CD4-positive, alpha-beta T cell (primary cell): ENCODE measurements around the gene SH3BP2. TPM values are rescaled to one million over a fixed set of nuclear protein-coding genes. Genes with fewer than 3 reads are reported as not detected.

ENCODE experiments used
- ATAC-seq: fragments of 200-7000 bp; cut with Tn5 transposase; one replicate; pipeline ENCODE4 v1.10.0; 2022; ENCODE audit warnings: mild to moderate bottlenecking; ENCODE audit not compliant: poor library complexity
- CTCF ChIA-PET: fragments of 350-600 bp; sonication (Branson Sonifier 250); formaldehyde crosslinking; loops from one replicate; lab custom pipeline; 2021; ENCODE audit warnings: antibody characterized with exemption, inconsistent platforms; lab: Charles Lee
- POLR2A ChIA-PET: fragments of 350-600 bp; sonication (Branson Sonifier 250); formaldehyde crosslinking; loops from one replicate; lab custom pipeline; 2021; ENCODE audit warnings: antibody characterized with exemption, inconsistent platforms; lab: Charles Lee
- DNase-seq, 14 experiments: peaks; one replicate each; pipeline ENCODE4 v3.0.0-alpha.2; 2013 to 2020; ENCODE audit warnings: mixed read lengths in 2 of 14
- H3K27ac ChIP-seq, 2 donors: one replicate each; pipeline versions ENCODE4 v1.5.1 to v1.7.0; 2013; ENCODE audit warnings: low read length in 2 of 2, low read depth in 1 of 2, mild to moderate bottlenecking in 1 of 2
- H3K27me3 ChIP-seq, 2 experiments: 1 replicate in 1 of 2; 2 replicates in 1 of 2; pipeline versions ENCODE4 v1.6.1 to v1.7.0; 2013; ENCODE audit warnings: low read length in 2 of 2, control low read depth in 1 of 2, mild to moderate bottlenecking in 1 of 2, moderate library complexity in 1 of 2; ENCODE audit not compliant: insufficient read depth in 2 of 2, control insufficient read depth in 1 of 2
- H3K36me3 ChIP-seq: one replicate; pipeline ENCODE4 v1.6.1; 2013; ENCODE audit warnings: low read length, control low read depth; ENCODE audit not compliant: insufficient read depth
- H3K4me1 ChIP-seq: one replicate; pipeline ENCODE4 v1.6.1; 2013; ENCODE audit warnings: low read length, control low read depth; ENCODE audit not compliant: insufficient read depth
- H3K4me3 ChIP-seq: one replicate; pipeline ENCODE4 v1.5.1; 2013; ENCODE audit warnings: mild to moderate bottlenecking, low read length, moderate library complexity
- H3K9me3 ChIP-seq, 2 experiments: 1 replicate in 1 of 2; 2 replicates in 1 of 2; pipeline versions ENCODE4 v1.6.1 to v1.7.0; 2013; ENCODE audit warnings: low read length in 2 of 2, mild to moderate bottlenecking in 2 of 2, control low read depth in 1 of 2, moderate library complexity in 1 of 2; ENCODE audit not compliant: control insufficient read depth in 1 of 2, insufficient read depth in 1 of 2
- H3K27ac Mint-ChIP-seq: one replicate; pipeline ENCODE4 v1.8.0; 2020; ENCODE audit warnings: mixed read lengths
- H3K27me3 Mint-ChIP-seq: one replicate; pipeline ENCODE4 v1.8.0; 2021; ENCODE audit warnings: mixed read lengths
- H3K36me3 Mint-ChIP-seq: one replicate; pipeline ENCODE4 v1.8.0; 2021; ENCODE audit warnings: low read depth, mixed read lengths
- H3K4me1 Mint-ChIP-seq: one replicate; pipeline ENCODE4 v1.8.0; 2021; ENCODE audit warnings: low read depth, mixed read lengths
- H3K4me3 Mint-ChIP-seq: one replicate; pipeline ENCODE4 v1.8.0; 2020; ENCODE audit warnings: mild to moderate bottlenecking, mixed read lengths
- H3K9me3 Mint-ChIP-seq: one replicate; pipeline ENCODE4 v1.8.0; 2020; ENCODE audit warnings: mixed read lengths
- intact Hi-C, 2 experiments: fragments of 100-400 bp; cut with DNase I in 1 of 2; cut with micrococcal nuclease in 1 of 2; formaldehyde crosslinking; loops; one replicate each; pipeline versions ENCODE4 v1.15.1 to v1.9.0; 2023 to 2025; cut with DNase I, micrococcal nuclease
- total RNA-seq, 174 experiments: library from RNA in 2 of 174; stranded (reverse) in 2 of 174; gene quantifications; one replicate each; pipeline ENCODE4 v1.2.3 and lab custom pipeline; 2021 to 2026
- TF ChIP-seq, protein P1 (sequence below): fragments of 200-600 bp; IDR thresholded peaks from one replicate; pipeline ENCODE4 v1.8.0; 2022; ENCODE audit warnings: antibody characterized with exemption, mild to moderate bottlenecking

SH3BP2 gene
- total RNA-seq, 2 experiments from 2014 or later = 30.1 to 30.5 TPM

DNA sequence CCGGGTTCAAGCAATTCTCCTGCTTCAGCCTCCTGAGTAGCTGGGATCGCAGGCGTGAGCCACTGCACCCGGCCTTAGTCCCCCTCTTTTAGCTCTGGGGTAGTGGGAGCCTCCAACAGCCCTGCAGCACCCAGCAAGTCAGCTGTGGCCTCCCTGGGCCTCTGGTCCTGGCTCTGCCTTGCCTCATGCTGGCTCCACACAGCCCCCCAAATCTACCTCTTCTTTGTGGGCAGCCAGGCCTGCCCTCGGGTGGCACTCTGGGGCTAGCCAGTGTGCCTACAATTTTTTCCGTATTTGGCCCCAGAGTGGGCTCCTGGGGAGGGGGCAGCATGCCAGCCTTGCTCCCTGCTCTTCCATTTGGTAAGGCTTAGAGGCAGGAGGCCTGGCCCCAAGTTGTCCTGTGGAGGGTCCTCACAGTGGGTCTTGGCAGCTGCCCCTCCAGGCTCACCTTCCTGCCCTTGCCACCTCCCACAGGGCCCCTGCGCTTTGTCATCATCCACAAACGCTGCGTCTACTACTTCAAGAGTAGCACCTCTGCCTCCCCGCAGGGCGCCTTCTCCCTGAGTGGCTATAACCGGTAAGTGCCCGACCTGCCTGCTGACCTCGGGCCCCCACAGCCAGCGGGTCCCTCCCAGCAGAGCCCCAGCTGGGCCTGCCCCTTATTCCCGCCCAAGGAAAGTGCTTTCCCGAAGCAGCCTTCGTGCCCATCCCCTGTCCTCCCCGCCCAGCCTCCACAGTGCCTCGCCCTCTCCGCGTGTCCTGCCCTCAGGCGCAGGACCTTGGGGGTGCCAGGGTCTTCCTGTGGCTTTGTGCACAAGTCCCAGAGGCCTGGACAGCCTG, 29.8 kb downstream of the SH3BP2 start:
- H3K27me3 Mint-ChIP-seq = no peaks in the 10 kb centered on the region
- TF ChIP-seq, protein P1, sequence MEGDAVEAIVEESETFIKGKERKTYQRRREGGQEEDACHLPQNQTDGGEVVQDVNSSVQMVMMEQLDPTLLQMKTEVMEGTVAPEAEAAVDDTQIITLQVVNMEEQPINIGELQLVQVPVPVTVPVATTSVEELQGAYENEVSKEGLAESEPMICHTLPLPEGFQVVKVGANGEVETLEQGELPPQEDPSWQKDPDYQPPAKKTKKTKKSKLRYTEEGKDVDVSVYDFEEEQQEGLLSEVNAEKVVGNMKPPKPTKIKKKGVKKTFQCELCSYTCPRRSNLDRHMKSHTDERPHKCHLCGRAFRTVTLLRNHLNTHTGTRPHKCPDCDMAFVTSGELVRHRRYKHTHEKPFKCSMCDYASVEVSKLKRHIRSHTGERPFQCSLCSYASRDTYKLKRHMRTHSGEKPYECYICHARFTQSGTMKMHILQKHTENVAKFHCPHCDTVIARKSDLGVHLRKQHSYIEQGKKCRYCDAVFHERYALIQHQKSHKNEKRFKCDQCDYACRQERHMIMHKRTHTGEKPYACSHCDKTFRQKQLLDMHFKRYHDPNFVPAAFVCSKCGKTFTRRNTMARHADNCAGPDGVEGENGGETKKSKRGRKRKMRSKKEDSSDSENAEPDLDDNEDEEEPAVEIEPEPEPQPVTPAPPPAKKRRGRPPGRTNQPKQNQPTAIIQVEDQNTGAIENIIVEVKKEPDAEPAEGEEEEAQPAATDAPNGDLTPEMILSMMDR = no peak
- peaks cover 19% of the 10 kb centered on the region for H3K4me1 Mint-ChIP-seq
- peaks cover 49% of the 10 kb centered on the region for H3K36me3 Mint-ChIP-seq
- Histone ChIP-seq H3K27ac (no peak overlapping the region), H3K36me3 (peaks cover 63% of the 10 kb centered on the region), H3K9me3 (no peaks in the 10 kb centered on the region), H3K4me1 (peaks cover 34% of the 10 kb centered on the region), H3K27me3 (no peaks in the 10 kb centered on the region), H3K4me3 (no peak overlapping the region)
- ATAC-seq (no peak), DNase-seq (no peak)
- no peak overlapping the region for H3K4me3 Mint-ChIP-seq
- H3K27ac Mint-ChIP-seq = no peak overlapping the region
- no peaks in the 10 kb centered on the region for H3K9me3 Mint-ChIP-seq
- ChIA-PET CTCF (no interaction called here), POLR2A (interaction anchor here (1.2 kb wide), 1 partner anchor 24 kb away, joined by 3 read pairs; no protein-coding TSS in a partner anchor)
- intact Hi-C loops = no loop called here

DNA sequence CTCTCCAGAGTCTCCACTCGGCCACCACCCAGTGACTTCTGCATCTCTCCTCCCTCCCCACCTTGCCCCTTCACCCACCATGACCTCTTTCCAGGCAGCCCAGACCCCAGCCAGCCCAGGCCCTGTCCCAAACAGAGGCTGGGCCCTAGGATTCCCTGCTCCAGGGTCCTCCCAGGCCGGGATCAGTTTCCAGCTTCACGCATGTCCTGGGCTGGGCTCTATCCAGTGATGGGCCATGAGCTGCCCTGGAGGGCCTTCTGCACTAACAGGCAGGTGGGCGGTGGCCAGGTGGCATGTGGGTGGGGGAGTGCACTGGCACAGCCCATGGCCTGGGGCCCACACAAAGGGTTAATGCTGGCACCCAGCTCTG, 30.4 kb downstream of the SH3BP2 start:
- CTCF ChIA-PET = no interaction called here
- Histone ChIP-seq H3K4me1 (peaks cover 32% of the 10 kb centered on the region), H3K4me3 (no peak overlapping the region), H3K36me3 (peaks cover 69% of the 10 kb centered on the region), H3K27me3 (no peaks in the 10 kb centered on the region), H3K9me3 (no peaks in the 10 kb centered on the region), H3K27ac (no peak overlapping the region)
- Mint-ChIP-seq H3K4me1 (peaks cover 18% of the 10 kb centered on the region), H3K9me3 (no peaks in the 10 kb centered on the region), H3K27ac (no peak overlapping the region), H3K36me3 (peaks cover 55% of the 10 kb centered on the region), H3K27me3 (no peaks in the 10 kb centered on the region), H3K4me3 (no peak overlapping the region)
- intact Hi-C loops = no loop called here
- POLR2A ChIA-PET = interaction anchor here (0.6 kb wide), 1 partner anchor 20 kb away, joined by 3 read pairs; no protein-coding TSS in a partner anchor
- DNase-seq (no peak), ATAC-seq (no peak)
- TF ChIP-seq, protein P1 = no peak

DNA sequence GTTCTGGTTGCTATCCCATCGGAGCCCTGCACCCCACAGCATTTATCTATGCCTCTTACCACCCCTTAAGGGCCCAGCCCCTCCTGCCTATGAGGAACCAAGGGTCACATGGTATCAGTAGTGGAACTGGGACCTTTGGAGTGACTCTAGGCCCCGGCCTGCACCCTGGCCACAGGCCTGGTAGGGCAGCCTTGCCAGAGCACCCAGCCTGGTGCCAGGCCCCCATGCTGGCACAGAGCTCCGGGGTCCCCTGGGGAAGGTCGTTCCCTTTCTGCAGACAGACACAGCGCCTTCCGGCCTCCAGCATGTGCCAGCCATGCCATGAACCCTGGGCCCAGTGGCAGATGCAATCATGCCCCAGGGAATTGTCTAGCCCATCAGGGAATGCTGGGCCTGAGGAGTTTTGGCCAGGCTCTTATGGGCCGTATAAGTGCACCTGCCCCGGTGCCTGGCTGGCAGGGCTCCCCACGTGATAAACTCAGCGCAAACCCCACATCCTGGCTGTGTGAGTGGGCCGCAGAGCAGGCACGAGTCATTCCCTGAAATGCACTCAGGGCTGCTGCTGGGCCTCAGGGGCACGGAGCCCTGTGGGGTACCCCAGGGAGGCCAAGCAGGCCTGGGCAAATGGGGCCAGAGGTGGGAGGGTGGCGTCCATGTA, 30.9 kb downstream of the SH3BP2 start:
- Mint-ChIP-seq H3K4me1 (peaks cover 16% of the 10 kb centered on the region), H3K27ac (no peak overlapping the region), H3K9me3 (no peaks in the 10 kb centered on the region), H3K27me3 (no peaks in the 10 kb centered on the region), H3K4me3 (no peak overlapping the region), H3K36me3 (peaks cover 61% of the 10 kb centered on the region)
- Histone ChIP-seq H3K36me3 (peaks cover 74% of the 10 kb centered on the region), H3K4me1 (peaks cover 27% of the 10 kb centered on the region), H3K27ac (no peak overlapping the region), H3K9me3 (no peaks in the 10 kb centered on the region), H3K4me3 (no peak overlapping the region), H3K27me3 (no peaks in the 10 kb centered on the region)
- DNase-seq (no peak), ATAC-seq (no peak)
- ChIA-PET CTCF (no interaction called here), POLR2A (interaction anchor here (0.6 kb wide), 1 partner anchor 19 kb away, joined by 3 read pairs; no protein-coding TSS in a partner anchor)
- intact Hi-C loops = no loop called here
- TF ChIP-seq, protein P1 = no peak
